Mesendoderm (in vitro differentiated cells): ENCODE data around the gene HS3ST5.
A peak's percentile ranks its signal among the peaks of the same experiment; 100 is the strongest.

Experiments used
- DNase-seq: peaks from one replicate; pipeline ENCODE4 v3.0.0; 2013
- H2AK5ac ChIP-seq: 2 replicates; pipeline ENCODE4 v1.6.1; 2013; ENCODE audit warnings: low read length, inconsistent platforms
- H2BK120ac ChIP-seq: 2 replicates; pipeline ENCODE4 v1.6.1; 2013; ENCODE audit warnings: low read depth, mild to moderate bottlenecking, low read length, moderate library complexity, mixed read lengths
- H2BK15ac ChIP-seq: replicated peaks from 2 replicates; pipeline ENCODE4 v1.6.1; 2013; ENCODE audit warnings: low read depth, mild to moderate bottlenecking, moderate library complexity
- H2BK5ac ChIP-seq: 2 replicates; pipeline ENCODE4 v1.6.1; 2013; ENCODE audit warnings: low read length, inconsistent platforms
- H3K18ac ChIP-seq: 2 replicates; pipeline ENCODE4 v1.6.1; 2013; ENCODE audit warnings: mild to moderate bottlenecking, low read length, mixed read lengths
- H3K23ac ChIP-seq: one replicate; pipeline ENCODE4 v1.6.1; 2013; ENCODE audit warnings: low read length
- H3K27ac ChIP-seq: 2 replicates; pipeline ENCODE4 v1.5.1; 2013; ENCODE audit warnings: low read depth, mild to moderate bottlenecking, inconsistent platforms, low read length, moderate library complexity
- H3K27me3 ChIP-seq: 2 replicates; pipeline ENCODE4 v1.6.1; 2013; ENCODE audit warnings: low read length, control low read depth, mild to moderate bottlenecking, inconsistent platforms; ENCODE audit not compliant: insufficient read depth, poor library complexity
- H3K36me3 ChIP-seq: 2 replicates; pipeline ENCODE4 v1.6.1; 2013; ENCODE audit warnings: low read length, inconsistent platforms; ENCODE audit not compliant: control insufficient read depth, insufficient read depth
- H3K4ac ChIP-seq: one replicate; pipeline ENCODE4 v1.6.1; 2013; ENCODE audit warnings: low read depth, mild to moderate bottlenecking, low read length, moderate library complexity
- H3K4me1 ChIP-seq: 2 replicates; pipeline ENCODE4 v1.6.1; 2013; ENCODE audit warnings: low read depth, low read length, inconsistent platforms; ENCODE audit not compliant: control insufficient read depth
- H3K4me2 ChIP-seq: 2 replicates; pipeline ENCODE4 v1.6.1; 2013; ENCODE audit warnings: low read length
- H3K4me3 ChIP-seq: 2 replicates; pipeline ENCODE4 v1.5.1; 2013; ENCODE audit warnings: mild to moderate bottlenecking, low read length
- H3K56ac ChIP-seq: one replicate; pipeline ENCODE4 v1.6.1; 2013; ENCODE audit warnings: low read length
- H3K79me1 ChIP-seq: 2 replicates; pipeline ENCODE4 v1.6.1; 2013; ENCODE audit warnings: low read length, inconsistent platforms
- H3K79me2 ChIP-seq: 2 replicates; pipeline ENCODE4 v1.6.1; 2013; ENCODE audit warnings: mild to moderate bottlenecking, low read length; ENCODE audit not compliant: control insufficient read depth, insufficient read depth
- H3K9ac ChIP-seq: 2 replicates; pipeline ENCODE4 v1.6.1; 2013; ENCODE audit warnings: low read length, inconsistent platforms
- H4K5ac ChIP-seq: one replicate; pipeline ENCODE4 v1.6.1; 2013; ENCODE audit warnings: low read length
- H4K8ac ChIP-seq: one replicate; pipeline ENCODE4 v1.6.1; 2013; ENCODE audit warnings: low read depth, mild to moderate bottlenecking, control low read depth, low read length, moderate library complexity
- WGBS: extraction: QIAGEN DNeasy Blood & Tissue Kit; methylation state at CpG from one replicate; pipeline ENCODE4 v1.1.7; 2013; ENCODE audit warnings: low lambda C conversion rate, missing lambda C conversion rate; ENCODE audit not compliant: insufficient coverage; ENCODE audit errors: extremely low coverage; 5-methylcytosine and 5-hydroxymethylcytosine counted together

Gene HS3ST5

GRCh38 chr6:114344971-114345275, 2.1 kb upstream of the HS3ST5 start:
- no peak overlapping the region for H3K56ac ChIP-seq
- no peak overlapping the region for H3K9ac ChIP-seq
- no peak overlapping the region for H2BK5ac ChIP-seq
- no peaks in the 10 kb centered on the region for H3K27me3 ChIP-seq
- DNase-seq: no peak
- H3K4ac ChIP-seq: no peak overlapping the region
- H2AK5ac ChIP-seq: no peak overlapping the region
- no peak overlapping the region for H3K4me2 ChIP-seq
- peaks cover 2% of the 10 kb centered on the region for H3K4me1 ChIP-seq
- no peak overlapping the region for H4K8ac ChIP-seq
- no peak overlapping the region for H4K5ac ChIP-seq
- no peak overlapping the region for H3K27ac ChIP-seq
- H3K18ac ChIP-seq: no peak overlapping the region
- no peaks in the 10 kb centered on the region for H3K36me3 ChIP-seq
- H3K23ac ChIP-seq: no peak overlapping the region
- no peak overlapping the region for H3K4me3 ChIP-seq
- H3K79me2 ChIP-seq: peaks cover 7% of the 10 kb centered on the region
- no peak overlapping the region for H2BK15ac ChIP-seq
- WGBS: no CpG with 5 or more reads among the region's 1 CpG
- H3K79me1 ChIP-seq: no peaks in the 10 kb centered on the region
- H2BK120ac ChIP-seq: no peak overlapping the region

DNA sequence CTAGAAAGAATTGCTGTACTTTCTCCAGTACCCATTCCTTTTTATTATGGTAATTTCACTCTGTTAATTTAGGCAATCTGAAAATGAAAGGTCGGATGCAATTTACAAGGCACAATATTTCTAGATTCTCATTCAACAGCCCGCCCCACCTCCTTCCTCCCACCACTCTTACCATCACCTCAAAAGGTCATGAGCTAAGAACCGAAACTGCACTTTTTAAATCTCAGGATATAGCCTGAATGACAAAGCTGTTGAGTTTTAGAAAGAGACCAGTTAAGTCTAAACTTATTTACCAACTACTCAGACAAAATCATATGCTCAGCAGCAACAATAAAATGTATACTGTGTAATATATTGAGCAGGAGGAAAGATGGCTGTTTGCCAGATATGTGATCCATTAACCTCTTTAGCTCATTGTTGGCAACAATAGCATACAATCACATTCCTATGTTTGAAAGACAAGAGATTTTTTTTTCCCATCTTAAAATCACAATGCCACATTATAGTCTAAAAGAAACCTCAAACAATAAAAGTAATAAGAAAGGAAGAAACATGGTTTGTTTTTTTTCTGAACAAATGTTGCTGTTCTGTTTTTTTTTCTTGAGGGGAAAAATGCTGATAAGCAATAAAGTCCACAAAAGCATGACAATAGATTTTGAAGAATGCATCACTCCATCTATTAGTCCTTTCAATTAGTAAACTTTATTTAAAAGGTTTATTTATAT, 1.6 kb upstream of the HS3ST5 start:
- Histone ChIP-seq H3K27ac (no peak overlapping the region), H3K18ac (no peak overlapping the region), H3K4ac (no peak overlapping the region), H4K8ac (no peak overlapping the region), H4K5ac (no peak overlapping the region), H2BK15ac (no peak overlapping the region), H3K4me1 (peaks cover 2% of the 10 kb centered on the region), H2AK5ac (no peak overlapping the region), H3K36me3 (no peaks in the 10 kb centered on the region), H3K23ac (no peak overlapping the region), H3K79me2 (peaks cover 7% of the 10 kb centered on the region), H3K9ac (no peak overlapping the region), H3K4me3 (no peak overlapping the region), H3K79me1 (no peaks in the 10 kb centered on the region), H3K27me3 (no peaks in the 10 kb centered on the region), H3K56ac (no peak overlapping the region), H3K4me2 (no peak overlapping the region), H2BK120ac (no peak overlapping the region), H2BK5ac (no peak overlapping the region)
- WGBS: no CpG with 5 or more reads among the region's 3 CpGs
- no peak for DNase-seq

DNA sequence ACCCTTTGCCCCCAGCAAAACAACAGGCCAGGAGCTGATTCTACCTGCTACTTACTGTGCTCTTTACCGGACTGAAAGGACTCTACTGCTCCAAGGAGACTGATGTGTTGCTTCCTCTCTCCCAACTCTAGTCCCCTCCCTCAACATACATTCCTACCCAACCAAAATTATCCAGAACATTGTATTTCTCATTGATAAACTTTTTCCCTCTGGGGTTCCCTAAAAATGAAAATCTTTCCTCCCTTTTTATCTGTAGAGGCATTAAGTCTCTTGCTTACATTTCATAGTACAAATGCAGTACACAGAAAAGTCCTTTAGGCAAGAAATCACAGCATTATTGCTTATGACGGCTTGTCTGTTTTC, 940 bp upstream of the HS3ST5 start:
- Histone ChIP-seq H3K9ac (peak overlapping the region; percentile 82), H3K4me2 (peak overlapping the region; percentile 34), H2BK5ac (no peak overlapping the region), H2BK120ac (no peak overlapping the region), H4K5ac (no peak overlapping the region), H3K4ac (no peak overlapping the region), H3K23ac (no peak overlapping the region), H2BK15ac (no peak overlapping the region), H3K79me2 (peaks cover 7% of the 10 kb centered on the region), H3K56ac (peak overlapping the region; percentile 77), H3K36me3 (no peaks in the 10 kb centered on the region), H3K4me1 (peaks cover 2% of the 10 kb centered on the region), H4K8ac (no peak overlapping the region), H3K18ac (no peak overlapping the region), H3K4me3 (no peak overlapping the region), H3K79me1 (no peaks in the 10 kb centered on the region), H2AK5ac (no peak overlapping the region), H3K27me3 (no peaks in the 10 kb centered on the region), H3K27ac (no peak overlapping the region)
- WGBS: no CpG with 5 or more reads among the region's 2 CpGs
- no peak for DNase-seq

DNA sequence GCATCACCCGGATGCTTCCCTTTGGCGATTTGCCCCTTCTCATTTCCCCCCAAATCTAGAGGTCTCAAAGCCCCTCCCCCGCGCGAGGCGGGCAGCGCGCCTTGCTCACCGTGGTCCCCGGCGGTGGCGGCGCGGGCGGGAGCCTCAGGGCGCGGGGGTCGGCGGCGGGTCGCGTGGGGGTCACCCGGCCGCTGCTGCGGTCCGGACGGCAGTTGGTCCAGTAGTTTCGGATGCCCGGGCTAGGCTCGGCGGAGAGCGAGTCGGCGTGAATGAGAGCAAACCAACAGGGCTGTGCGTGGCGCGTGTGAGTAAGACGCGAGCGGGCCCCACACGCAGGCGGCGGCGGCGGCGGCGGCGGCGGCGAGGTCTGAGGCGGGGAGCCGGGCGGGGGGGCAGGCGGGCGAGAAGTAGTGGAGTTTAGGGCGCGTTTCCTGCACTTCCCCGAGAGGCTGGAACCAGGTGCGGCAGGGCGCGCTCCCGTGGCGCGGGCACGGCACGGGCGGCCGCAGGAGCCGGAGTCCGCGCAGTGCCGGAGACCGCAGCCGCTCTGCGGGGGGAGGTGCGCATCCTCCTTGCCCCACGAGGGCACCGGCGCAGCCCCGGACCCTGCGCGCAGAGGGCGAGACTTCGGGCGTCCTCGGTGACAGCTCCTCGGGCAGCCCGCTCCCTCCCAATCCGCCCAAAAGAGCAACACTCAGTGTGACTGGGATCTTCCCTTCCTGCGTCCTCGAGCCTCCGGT, 567 bp downstream of the HS3ST5 start:
- peak; percentile 69 for DNase-seq
- Histone ChIP-seq H2BK120ac (no peak overlapping the region), H3K4me2 (peak overlapping the region; percentile 95), H3K9ac (peak overlapping the region; percentile 85), H3K27me3 (no peaks in the 10 kb centered on the region), H4K5ac (no peak overlapping the region), H4K8ac (no peak overlapping the region), H3K79me2 (peaks cover 7% of the 10 kb centered on the region), H3K18ac (peak overlapping the region; percentile 15), H3K27ac (peak overlapping the region; percentile 46), H3K79me1 (no peaks in the 10 kb centered on the region), H2BK15ac (no peak overlapping the region), H2AK5ac (no peak overlapping the region), H2BK5ac (peak overlapping the region; percentile 16), H3K23ac (no peak overlapping the region), H3K56ac (peak overlapping the region; percentile 90), H3K4ac (peak overlapping the region; percentile 21), H3K4me3 (peak overlapping the region; percentile 80), H3K36me3 (no peaks in the 10 kb centered on the region), H3K4me1 (peaks cover 2% of the 10 kb centered on the region)
- WGBS: no CpG with 5 or more reads among the region's 92 CpGs

- Histone ChIP-seq H3K79me2 (peaks cover 11% of the 10 kb centered on the region), H4K8ac (no peak overlapping the region), H3K9ac (peak overlapping the region; percentile 8), H3K56ac (no peak overlapping the region), H3K4me2 (no peak overlapping the region), H3K18ac (no peak overlapping the region), H2BK120ac (no peak overlapping the region), H3K4ac (no peak overlapping the region), H2BK15ac (peak overlapping the region; percentile 4), H3K36me3 (no peaks in the 10 kb centered on the region), H3K27ac (no peak overlapping the region), H2BK5ac (no peak overlapping the region), H3K4me3 (no peak overlapping the region), H3K4me1 (no peaks in the 10 kb centered on the region), H3K79me1 (no peaks in the 10 kb centered on the region), H4K5ac (no peak overlapping the region), H2AK5ac (no peak overlapping the region), H3K23ac (no peak overlapping the region), H3K27me3 (no peaks in the 10 kb centered on the region)
- no CpG with 5 or more reads among the region's 1 CpG for WGBS
- DNase-seq: no peak
Measured at GRCh38 chr6:114339706-114340105, 3.1 kb downstream of the HS3ST5 start.
